Mucosa of descending colon (tissue), 3 donors: Measurements from ENCODE around the gene KDM6A. TPM values are rescaled to one million over a fixed set of nuclear protein-coding genes. Genes with fewer than 3 reads are reported as not detected.
"Not testable (repeated sequence)": the region's sequence is repeated elsewhere in the genome, so short reads cannot be mapped to it uniquely, and the experiment has no call there.

Experiments
- ATAC-seq: fragments of 200-7000 bp; cut with Tn5 transposase; one replicate; pipeline ENCODE4 v1.9.1; 2020; ENCODE audit warnings: mild to moderate bottlenecking, moderate library complexity
- DNase-seq, 3 donors: peaks; one replicate each; pipeline ENCODE4 v3.0.0-alpha.2; 2020
- H3K36me3 ChIP-seq: fragments of 200-600 bp; one replicate; pipeline ENCODE4 v1.8.0; 2021; ENCODE audit warnings: low read depth, mild to moderate bottlenecking
- H3K4me1 ChIP-seq: fragments of 200-600 bp; one replicate; pipeline ENCODE4 v1.8.0; 2021; ENCODE audit warnings: low read depth, mild to moderate bottlenecking
- H3K4me3 ChIP-seq: fragments of 200-600 bp; one replicate; pipeline ENCODE4 v1.8.0; 2021; ENCODE audit warnings: mild to moderate bottlenecking
- H3K9me3 ChIP-seq: fragments of 200-600 bp; one replicate; pipeline ENCODE4 v1.8.0; 2021; ENCODE audit warnings: mild to moderate bottlenecking
- intact Hi-C, 2 donors: fragments of 100-400 bp; cut with DNase I in 1 of 2; cut with micrococcal nuclease in 1 of 2; formaldehyde crosslinking; loops; one replicate each; pipeline versions ENCODE4 v1.11.0 to v1.11.1; 2022; cut with DNase I, micrococcal nuclease
- total RNA-seq, 3 donors: library from RNA; stranded (reverse); fragmentation: NEBNext Ultra II Directional in 2 of 3; extraction: Animal tissue kit (Norgen Biotek cat#: 25700) in 2 of 3; gene quantifications; one replicate each; pipeline versions ENCODE4 v1.2.1 to v1.2.4, GENCODE V29; 2021 to 2023
- TF ChIP-seq, protein P1 (sequence below): fragments of 200-600 bp; IDR thresholded peaks from one replicate; pipeline ENCODE4 v1.8.0; 2022; ENCODE audit warnings: antibody characterized with exemption, mild to moderate bottlenecking
- donor health status: DM: no; HTN: no; CAD: no; lungs with moderate emphysema.
- donor health status: DM: no; HTN: no; CAD: no.
- donor health status: DM: no; HTN: yes; CAD: no.

The KDM6A gene
- total RNA-seq, 3 donors from 2014 or later = 24.0 to 41.5 (median 36.5) TPM

DNA sequence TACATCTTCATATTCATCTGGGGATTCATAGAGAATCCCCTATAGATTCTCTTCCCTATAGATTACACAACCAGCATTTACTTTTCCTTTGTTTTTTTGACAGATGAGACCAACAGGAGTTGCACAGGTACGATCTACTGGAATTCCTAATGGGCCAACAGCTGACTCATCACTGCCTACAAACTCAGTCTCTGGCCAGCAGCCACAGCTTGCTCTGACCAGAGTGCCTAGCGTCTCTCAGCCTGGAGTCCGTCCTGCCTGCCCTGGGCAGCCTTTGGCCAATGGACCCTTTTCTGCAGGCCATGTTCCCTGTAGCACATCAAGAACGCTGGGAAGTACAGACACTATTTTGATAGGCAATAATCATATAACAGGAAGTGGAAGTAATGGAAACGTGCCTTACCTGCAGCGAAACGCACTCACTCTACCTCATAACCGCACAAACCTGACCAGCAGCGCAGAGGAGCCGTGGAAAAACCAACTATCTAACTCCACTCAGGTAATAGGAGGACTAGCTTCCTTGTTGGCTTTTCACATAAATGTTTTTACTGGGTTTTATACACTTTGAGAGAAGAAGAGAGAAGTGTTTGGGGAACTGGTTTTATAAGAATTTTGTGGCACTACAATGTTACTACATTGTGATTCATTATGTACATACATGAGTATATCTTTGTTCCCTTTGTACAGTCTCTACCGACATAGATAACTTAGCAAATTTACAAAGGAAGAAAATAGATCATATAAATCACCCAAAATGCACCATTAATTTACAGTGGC, 190.5 kb downstream of the KDM6A start:
- TF ChIP-seq, protein P1, sequence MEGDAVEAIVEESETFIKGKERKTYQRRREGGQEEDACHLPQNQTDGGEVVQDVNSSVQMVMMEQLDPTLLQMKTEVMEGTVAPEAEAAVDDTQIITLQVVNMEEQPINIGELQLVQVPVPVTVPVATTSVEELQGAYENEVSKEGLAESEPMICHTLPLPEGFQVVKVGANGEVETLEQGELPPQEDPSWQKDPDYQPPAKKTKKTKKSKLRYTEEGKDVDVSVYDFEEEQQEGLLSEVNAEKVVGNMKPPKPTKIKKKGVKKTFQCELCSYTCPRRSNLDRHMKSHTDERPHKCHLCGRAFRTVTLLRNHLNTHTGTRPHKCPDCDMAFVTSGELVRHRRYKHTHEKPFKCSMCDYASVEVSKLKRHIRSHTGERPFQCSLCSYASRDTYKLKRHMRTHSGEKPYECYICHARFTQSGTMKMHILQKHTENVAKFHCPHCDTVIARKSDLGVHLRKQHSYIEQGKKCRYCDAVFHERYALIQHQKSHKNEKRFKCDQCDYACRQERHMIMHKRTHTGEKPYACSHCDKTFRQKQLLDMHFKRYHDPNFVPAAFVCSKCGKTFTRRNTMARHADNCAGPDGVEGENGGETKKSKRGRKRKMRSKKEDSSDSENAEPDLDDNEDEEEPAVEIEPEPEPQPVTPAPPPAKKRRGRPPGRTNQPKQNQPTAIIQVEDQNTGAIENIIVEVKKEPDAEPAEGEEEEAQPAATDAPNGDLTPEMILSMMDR = no peak
- H3K4me3 ChIP-seq = no peak overlapping the region
- intact Hi-C loops = no loop called here
- no peaks in the 10 kb centered on the region for H3K36me3 ChIP-seq
- H3K4me1 ChIP-seq = no peaks in the 10 kb centered on the region
- ATAC-seq (peak; percentile 42), DNase-seq (no peak)
- no peaks in the 10 kb centered on the region for H3K9me3 ChIP-seq

DNA sequence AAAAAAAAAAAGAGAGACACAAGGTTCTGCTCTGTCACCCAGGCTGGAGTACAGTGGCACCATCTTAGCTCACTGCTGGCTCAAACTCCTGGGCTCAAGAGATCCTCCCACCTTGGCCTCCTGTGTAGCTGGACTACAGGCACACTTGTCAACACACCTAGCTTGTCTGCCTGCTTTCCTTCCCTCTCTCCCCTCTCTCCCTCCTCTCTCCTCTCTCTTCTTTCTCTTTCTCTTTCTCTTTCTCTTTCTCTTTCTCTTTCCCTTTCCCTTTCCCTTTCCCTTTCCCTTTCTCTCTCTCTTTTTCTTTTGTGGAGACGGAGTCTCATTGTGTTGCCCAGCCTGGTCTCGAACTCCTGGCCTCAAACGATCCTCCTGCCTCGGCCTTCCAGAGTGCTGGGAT, 195.6 kb downstream of the KDM6A start:
- Histone ChIP-seq H3K36me3 (no peaks in the 10 kb centered on the region), H3K4me3 (no peak overlapping the region), H3K4me1 (no peaks in the 10 kb centered on the region), H3K9me3 (no peaks in the 10 kb centered on the region)
- TF ChIP-seq, protein P1 = no peak
- DNase-seq = no peak
- intact Hi-C loops = no loop called here
- peak; percentile 63 for ATAC-seq

DNA sequence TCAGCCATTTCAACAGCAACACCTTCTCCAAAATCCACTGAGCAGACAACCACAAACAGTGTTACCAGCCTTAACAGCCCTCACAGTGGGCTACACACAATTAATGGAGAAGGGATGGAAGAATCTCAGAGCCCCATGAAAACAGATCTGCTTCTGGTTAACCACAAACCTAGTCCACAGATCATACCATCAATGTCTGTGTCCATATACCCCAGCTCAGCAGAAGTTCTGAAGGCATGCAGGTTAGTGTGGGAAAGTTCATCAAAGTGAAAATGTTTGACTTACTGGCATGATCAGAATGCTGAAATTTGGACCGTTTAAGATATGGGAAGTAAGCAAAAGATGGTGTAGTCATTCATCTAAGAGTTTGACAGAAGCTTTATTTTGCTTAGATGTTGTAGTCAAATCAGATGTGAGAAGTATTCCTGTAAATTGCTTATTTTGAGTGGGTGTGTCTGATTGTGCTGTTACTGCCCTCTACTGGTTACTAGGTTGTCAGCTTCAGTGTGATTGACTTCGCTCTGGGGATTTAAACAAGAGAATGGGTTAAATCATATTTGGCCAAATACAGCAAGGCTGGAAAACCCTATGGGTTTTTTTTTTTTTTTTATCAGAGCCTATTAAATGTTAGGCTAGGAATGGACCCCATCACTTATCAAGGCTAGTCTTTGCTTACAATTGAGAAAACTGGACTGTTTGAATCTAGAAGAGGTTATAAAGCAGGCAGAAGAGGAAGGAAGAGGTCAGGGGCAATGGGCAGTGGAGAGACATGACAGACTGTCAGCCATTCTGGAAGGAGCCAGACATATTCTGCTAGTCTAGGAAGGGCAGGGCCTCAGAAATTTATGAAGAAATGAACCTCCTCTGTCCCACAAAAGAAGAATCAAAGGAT, 197.4 kb downstream of the KDM6A start:
- intact Hi-C loops = no loop called here
- TF ChIP-seq, protein P1 = peak; percentile 24
- DNase-seq (peak in 1 of 3 donors; percentile 29), ATAC-seq (peak; percentile 86)
- Histone ChIP-seq H3K4me3 (no peak overlapping the region), H3K9me3 (no peaks in the 10 kb centered on the region), H3K4me1 (no peaks in the 10 kb centered on the region), H3K36me3 (no peaks in the 10 kb centered on the region)

DNA sequence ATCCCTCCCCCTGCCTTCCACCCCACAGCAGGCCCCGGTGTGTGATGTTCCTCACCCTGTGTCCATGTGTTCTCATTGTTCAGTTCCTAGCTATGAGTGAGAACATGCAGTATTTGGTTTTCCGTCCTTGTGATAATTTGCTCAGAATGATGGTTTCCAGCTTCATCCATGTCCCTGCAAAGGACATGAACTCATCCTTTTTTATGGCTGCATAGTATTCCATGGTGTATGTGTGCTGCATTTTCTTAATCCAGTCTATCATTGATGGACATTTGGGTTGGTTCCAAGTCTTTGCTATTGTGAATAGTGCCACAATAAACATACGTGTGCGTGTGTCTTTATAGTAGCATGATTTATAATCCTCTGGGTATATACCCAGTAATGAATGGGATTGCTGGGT, 200.0 kb downstream of the KDM6A start:
- H3K4me3 ChIP-seq, ATAC-seq, H3K4me1 ChIP-seq, H3K36me3 ChIP-seq, intact Hi-C loops, DNase-seq, H3K9me3 ChIP-seq: not testable (repeated sequence)

DNA sequence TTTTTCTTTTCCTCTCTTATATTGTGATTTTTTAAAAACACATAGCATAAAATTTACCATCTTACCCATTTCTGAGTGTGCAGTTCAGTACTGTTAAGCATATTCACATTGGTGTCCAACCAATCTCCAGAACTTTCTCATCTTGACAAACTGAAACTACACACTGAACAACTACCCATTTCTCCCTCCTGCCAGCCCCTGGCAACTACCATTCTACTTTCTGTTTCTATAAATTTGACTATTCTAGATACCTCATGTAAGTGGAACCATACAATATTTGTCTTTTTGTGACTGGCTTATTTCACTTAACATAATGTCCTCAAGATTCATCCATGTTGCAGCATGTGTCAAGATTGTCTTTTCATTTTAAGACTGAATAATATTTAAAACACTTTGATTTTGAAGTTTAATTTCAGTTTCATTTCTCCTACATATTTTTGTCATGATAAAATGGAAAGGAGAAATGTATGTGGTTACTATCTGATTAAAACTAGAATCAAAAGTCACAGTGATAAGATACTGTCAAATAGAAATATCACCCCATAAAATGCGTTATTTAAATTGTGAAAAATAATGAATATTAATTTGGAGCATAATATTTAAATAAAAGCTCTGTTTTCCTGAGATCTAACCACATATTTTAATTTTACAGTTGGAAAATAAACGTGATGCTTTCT, 204.9 kb downstream of the KDM6A start:
- no peak overlapping the region for H3K4me3 ChIP-seq
- H3K9me3 ChIP-seq = no peaks in the 10 kb centered on the region
- TF ChIP-seq, protein P1 = no peak
- H3K4me1 ChIP-seq = no peaks in the 10 kb centered on the region
- intact Hi-C loops = no loop called here
- DNase-seq = no peak
- no peaks in the 10 kb centered on the region for H3K36me3 ChIP-seq
- ATAC-seq = no peak
